ENCODE results near the gene CYP27C1.
"Not testable (repeated sequence)": the region's sequence is repeated elsewhere in the genome, so short reads cannot be mapped to it uniquely, and the experiment has no call there.

The CYP27C1 gene

DNA sequence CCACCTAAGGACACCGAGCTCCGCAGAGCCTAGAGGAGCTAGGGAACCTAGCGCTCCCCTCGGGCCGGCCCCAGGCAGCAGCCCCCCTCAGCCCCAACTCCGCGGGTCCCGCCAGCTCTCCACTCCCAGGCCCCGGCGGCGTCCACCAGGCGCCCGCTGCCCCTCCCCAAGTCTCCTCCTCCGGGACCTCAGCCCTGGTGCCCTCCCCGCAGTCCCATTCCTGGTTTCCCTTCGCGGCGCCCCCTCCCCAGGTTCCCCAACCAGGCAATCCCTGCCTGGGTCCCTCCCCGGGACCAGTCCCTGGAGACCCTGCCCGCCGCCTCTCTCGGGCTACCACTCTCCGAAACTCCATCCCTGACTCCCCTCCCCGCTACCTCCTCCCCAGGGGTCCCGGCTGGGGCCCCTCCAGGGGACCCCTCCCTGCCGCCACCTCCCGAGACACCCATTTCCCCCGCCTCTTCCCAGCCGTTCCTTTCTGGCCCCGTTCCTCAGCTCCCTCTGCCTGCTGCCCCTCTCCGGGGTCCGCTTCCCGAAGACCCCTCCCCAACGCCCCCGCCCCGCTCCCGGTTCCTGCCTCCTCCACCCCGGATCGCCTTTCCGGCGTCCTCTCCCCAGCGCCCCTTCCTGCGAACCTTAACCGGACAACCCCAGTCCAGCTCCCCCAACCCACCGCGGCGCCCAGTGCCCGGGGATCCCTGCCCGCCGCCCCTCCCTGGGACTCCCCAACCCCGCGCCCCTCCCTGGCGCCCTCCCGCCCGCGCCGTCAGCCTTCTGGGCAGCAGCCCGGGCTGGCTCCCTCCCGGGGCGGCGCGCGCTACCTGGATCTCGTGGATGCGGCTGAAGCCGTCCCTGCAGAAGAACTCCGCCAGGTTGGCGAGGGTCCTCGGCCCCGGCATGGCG lies 678 bp downstream of the CYP27C1 start:
- no peak overlapping the region for H3K4me3 ChIP-seq (ENCODE audit: low read depth, low read length)
- DNase-seq (ENCODE audit: low read depth): no peak
- TF ChIP-seq, protein P1, sequence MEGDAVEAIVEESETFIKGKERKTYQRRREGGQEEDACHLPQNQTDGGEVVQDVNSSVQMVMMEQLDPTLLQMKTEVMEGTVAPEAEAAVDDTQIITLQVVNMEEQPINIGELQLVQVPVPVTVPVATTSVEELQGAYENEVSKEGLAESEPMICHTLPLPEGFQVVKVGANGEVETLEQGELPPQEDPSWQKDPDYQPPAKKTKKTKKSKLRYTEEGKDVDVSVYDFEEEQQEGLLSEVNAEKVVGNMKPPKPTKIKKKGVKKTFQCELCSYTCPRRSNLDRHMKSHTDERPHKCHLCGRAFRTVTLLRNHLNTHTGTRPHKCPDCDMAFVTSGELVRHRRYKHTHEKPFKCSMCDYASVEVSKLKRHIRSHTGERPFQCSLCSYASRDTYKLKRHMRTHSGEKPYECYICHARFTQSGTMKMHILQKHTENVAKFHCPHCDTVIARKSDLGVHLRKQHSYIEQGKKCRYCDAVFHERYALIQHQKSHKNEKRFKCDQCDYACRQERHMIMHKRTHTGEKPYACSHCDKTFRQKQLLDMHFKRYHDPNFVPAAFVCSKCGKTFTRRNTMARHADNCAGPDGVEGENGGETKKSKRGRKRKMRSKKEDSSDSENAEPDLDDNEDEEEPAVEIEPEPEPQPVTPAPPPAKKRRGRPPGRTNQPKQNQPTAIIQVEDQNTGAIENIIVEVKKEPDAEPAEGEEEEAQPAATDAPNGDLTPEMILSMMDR (IDR thresholded peaks at IDR 0.05; ENCODE audit: low read depth, low read length, missing control alignments): no peak

DNA sequence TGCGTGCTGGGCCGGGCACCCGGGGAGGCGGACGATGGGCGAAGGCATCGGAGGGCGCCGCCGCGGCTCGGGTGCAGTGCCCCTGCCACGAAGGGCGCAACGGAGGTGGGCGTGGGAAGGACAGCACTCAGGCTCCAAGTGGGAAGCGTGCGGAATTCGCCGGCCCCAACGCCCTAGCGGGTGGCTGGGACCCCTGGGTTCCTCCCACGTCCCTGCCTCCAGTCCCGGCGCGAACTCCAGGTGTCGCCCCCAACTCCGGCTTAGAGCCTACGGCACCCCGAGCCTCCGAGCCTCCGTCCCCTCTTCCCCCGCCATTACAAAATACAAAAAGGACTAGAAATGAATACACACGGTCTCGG lies 1.3 kb downstream of the CYP27C1 start:
- no peak for DNase-seq (ENCODE audit: low read depth)
- TF ChIP-seq, protein P1 (IDR thresholded peaks at IDR 0.05; ENCODE audit: low read depth, low read length, missing control alignments): no peak
- no peak overlapping the region for H3K4me3 ChIP-seq (ENCODE audit: low read depth, low read length)

DNA sequence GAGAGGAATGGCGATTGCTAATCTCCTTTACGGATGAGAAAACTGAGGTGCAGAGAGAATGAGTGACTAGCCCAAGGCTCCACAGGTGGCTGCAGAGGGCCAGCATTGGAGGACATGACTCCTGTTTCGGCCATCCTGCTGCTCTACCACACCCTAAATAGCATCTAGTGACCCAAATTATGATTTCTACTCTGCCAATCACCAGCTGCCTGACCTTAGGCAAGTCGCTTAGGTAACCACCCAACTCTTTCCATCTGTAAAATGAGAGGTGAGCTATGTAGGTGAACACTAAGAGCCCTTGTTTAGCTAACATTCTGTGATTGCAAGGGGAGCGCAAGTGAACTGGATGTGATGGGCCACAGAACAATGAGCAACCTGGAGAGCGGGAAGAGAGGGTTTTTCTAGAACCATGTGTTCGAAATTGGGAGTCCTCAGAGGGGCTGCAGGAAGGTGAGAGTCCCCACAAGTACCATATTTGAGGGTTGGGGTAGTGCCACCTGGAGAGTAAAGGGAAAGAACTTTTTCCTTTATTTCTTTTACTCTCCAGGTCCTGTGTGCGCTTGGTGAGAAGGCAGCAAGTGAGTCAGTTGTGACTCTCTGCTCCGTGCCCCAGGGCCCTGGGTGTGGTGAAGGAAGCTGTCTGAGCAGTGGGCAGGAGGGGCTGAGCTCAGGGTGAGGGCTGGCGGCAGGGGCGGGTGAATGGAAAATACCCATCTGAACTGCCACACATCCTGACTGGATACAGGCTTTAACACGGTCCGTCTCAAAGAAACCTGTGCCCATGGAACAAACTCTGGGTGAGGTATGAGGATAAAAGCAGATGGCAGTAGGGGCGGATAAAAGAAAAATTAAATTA lies 2.4 kb downstream of the CYP27C1 start:
- DNase-seq (ENCODE audit: low read depth): no peak
- no peak overlapping the region for H3K4me3 ChIP-seq (ENCODE audit: low read depth, low read length)
- TF ChIP-seq, protein P1 (IDR thresholded peaks at IDR 0.05; ENCODE audit: low read depth, low read length, missing control alignments): no peak

GRCh38 chr2:127216593-127216992 lies 3.5 kb downstream of the CYP27C1 start:
- DNase-seq (ENCODE audit: low read depth): no peak
- TF ChIP-seq, protein P1 (IDR thresholded peaks at IDR 0.05; ENCODE audit: low read depth, low read length, missing control alignments): no peak
- H3K4me3 ChIP-seq (ENCODE audit: low read depth, low read length): no peak overlapping the region

GRCh38 chr2:127216095-127216494 lies 4.0 kb downstream of the CYP27C1 start:
- no peak overlapping the region for H3K4me3 ChIP-seq (ENCODE audit: low read depth, low read length)
- no peak for DNase-seq (ENCODE audit: low read depth)
- TF ChIP-seq, protein P1 (IDR thresholded peaks at IDR 0.05; ENCODE audit: low read depth, low read length, missing control alignments): no peak

DNA sequence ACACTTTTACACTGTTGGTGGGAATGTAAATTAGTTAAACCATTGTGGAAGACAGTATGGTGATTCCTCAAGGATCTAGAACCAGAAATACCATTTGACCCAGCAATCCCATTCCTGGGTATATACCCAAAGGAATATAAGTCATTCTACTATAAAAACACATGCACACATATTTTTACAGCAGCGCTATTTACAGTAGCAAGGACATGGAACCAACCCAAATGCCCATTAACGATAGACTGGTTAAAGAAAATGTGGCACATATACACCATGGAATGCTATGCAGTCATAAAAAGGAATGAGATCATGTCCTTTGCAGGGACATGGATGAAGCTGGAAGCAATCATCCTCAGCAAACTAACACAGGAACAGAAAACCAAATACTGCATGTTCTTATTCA lies 5.9 kb downstream of the CYP27C1 start:
- not testable (repeated sequence) for DNase-seq (ENCODE audit: low read depth); H3K4me3 ChIP-seq (ENCODE audit: low read depth, low read length)

- no peak for DNase-seq (ENCODE audit: low read depth)
- no peak overlapping the region for H3K4me3 ChIP-seq (ENCODE audit: low read depth, low read length)
- TF ChIP-seq, protein P1 (IDR thresholded peaks at IDR 0.05; ENCODE audit: low read depth, low read length, missing control alignments): no peak
Measured at GRCh38 chr2:127208313-127208712, 11.8 kb downstream of the CYP27C1 start.
